Measurements from ENCODE around the gene SDK1.

The SDK1 gene

DNA sequence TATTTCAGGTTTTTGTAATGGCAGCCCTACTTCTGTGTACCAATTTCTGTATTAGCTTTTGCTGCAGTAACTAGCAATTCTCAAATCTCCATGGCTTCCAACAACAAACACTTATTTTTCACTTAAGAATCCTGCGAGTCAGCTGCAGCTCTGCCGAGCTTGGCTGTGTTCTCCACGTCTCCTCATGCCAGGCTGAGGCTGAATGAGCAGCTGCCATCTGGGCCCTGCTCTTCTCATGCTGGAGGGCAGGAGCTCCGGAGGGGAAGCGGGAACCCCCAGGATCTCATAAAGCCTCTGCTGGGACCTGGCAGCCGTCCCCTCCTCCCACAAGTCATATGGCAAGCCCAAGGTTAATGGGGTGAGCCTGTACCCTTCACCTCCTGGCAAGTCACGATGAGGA lies 591.1 kb downstream of the SDK1 start:
- DNase-seq (ENCODE audit: low read depth), result no peak

DNA sequence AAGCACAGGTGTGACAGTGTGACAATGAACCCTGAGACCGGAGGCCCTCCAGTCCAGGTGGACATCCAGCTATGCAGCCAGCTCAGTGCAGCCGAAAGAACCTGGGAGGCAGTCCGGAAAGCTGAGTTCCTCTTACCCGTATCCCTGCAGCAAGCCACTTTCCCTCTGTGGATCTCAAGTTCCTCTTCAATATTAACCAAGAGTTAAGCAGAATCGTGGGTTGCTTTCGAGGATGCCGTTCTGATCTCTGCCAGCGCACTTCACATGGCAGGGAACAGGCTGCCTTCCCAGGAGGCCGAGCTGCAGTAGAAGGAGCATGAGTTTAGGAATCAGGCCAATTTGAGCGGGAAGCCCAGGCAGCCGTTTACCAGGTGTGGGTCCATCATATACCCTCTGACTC lies 591.6 kb downstream of the SDK1 start:
- DNase-seq (ENCODE audit: low read depth), result no peak

DNA sequence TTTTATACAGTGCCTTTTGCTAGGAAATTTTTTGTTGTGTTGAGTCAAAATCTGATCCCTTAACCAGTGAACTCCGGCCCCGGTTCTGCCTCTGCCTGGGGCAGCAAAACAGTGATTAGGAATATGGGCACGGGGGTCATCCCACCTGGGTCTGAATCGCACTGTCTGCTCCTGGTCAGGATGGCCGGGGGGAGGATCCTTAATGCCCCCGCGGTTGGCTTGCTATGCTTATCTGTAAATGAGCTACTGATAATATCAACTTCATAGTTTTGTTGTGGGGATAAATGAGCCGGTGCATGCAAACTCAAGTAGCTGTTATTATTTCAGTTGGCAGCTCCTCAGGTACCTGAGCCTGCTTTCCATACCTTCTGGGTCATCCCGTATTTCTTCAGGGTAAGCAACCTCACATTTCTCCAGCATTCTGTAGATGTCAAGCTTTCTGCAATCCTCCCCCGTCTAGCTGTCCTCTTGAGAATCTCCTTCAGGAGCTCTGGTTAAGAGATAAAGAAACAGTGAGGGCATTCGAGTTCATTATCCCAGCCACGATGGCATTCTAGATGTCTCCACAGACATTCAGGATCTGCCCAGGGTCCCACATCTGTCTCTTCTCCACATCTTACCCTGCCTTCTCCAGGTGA lies 592.2 kb downstream of the SDK1 start:
- no peak for DNase-seq (ENCODE audit: low read depth)

DNA sequence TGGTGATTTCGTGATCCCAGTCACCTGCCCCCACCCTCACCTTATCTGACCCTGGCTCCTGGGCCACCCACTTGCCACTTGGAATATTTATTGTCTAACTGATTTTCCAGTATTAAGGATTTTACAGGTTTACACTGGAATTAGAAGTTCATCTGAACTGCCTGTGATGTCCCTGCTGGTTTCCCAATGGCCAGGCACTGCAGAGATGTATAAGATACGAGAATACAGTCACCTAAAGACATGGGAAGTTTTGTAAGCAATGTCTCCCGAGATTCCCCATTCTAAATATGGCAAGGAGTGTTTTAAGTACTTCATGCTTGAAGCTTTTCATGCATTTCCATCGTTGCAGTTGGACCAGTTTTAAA lies 592.7 kb downstream of the SDK1 start:
- DNase-seq (ENCODE audit: low read depth), result no peak

DNA sequence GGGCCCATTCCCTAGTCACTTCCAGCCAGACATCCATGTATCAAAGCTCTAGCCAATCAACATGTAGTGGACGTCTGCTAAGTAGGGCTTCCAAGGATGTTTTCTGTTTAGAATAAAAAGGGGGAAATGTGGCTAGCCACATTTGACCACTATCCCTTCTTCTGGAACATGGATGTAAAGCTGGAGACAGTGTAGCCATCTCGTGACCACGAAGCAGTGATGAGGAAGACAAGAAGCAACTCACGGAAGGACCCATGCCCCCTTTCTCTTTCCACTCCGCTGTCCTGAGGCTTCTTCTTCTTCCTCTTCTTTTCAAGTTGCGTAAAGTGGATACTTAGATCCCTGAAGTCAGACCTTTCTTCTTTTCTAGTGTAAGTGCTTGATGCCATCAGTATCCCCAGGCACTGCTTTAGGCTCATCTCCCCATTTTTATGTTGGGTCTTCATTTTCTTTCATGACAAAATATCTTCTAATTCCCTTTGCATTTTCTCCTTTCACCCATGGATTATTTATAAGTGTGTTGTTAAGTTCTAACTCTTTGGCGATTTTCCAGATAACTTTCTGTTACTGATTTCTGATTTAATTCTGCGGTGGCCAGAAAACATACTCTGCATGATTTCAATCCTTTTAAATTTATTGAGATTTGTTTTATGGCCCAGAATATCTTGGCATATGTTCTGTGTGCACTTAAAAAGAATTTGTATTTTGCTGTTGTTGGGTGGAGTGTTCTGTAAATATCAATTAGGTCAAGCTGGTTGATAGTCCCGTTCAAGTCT lies 594.5 kb downstream of the SDK1 start:
- DNase-seq (ENCODE audit: low read depth), result no peak

DNA sequence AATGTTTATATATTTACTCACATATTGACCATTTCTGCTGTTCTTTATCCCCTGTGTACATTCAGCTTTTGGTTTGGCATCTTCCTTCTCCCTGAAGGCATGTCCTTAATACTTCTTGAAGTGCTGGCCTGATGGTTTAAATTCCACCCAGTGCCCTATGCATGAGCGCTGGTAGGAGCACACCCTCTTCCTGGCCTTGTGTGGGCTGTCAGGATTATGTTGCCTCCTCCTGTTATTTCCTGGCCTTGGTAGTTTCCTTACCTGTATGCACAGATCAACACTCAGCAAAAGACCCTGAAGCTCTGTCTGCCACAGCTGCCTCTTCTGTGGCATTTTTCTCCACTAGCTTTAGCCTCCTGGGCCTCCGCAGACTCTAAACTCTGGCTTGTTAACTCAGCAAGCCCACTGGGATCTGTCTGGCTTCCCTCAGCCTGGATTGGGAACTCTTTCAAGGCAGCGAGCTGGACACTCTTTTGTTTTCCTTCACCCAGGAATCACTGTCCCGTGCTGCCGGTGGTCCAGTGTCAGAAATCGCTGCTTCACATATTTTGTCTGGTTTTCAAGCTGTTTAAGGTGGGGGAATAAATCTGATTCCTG lies 595.2 kb downstream of the SDK1 start:
- DNase-seq (ENCODE audit: low read depth), result no peak

DNA sequence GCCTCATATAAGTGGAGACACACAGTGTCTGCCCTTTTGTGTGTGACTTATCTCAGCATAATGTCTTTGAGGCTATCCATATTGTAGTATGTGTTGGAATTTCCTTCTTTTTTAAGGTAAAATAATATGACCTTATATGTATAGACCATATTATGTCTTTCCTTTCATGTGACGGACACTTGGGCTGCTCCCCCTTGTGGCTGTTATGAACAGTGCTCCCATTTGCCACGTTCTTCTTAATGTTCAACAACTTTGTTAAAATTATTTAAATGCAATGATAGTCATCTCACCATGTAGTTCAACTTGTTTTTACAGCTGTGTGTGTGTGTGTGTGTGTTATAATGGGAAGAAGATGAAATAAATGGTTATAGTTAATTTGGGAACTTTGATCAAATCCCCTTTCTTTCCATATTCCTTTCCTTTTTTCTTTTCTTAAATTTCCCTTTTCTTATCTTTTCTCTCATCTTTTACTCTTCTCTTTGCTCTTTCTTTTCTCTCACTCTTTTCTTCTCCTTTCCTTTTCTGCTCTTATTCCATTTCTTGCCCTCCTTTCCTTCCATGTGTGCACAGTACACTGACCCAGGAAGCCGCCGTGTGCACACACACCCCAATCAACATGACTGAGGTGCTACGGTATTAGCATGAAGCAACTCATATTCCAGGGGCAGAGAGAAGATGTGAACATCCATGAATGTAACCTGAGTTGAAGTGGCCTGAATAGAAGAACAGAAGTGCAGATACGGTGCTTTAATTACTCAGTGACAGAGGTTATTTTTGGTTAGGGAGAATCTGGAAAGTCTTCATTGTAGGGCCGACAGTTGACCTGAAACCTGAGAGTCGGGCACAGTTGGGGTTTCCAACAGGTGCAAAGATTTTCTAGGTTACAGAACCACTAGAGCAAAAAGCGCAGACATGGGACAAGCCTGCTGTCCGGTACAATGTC lies 596.6 kb downstream of the SDK1 start:
- peak; percentile 11 for DNase-seq (ENCODE audit: low read depth)

DNA sequence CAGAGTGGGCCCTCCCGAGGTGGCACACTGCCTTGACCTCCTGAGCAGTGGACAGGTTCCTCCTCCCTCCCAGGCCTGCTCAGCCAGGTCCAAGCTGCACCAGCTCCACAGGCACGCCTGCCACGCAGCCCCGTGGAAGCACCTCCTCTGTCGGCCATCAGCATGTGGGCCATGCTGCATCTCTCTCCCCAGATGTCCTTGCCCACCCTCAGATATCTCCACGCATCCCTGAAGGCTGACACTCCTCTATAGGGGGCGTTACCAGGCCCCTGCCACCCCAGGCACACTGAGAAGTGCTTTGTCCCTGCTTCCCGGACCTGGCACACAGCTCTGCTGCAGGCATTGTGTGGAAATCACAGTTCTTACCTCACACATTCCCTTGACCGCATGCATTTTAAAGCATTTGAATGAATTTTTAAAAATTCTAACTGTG lies 598.5 kb downstream of the SDK1 start:
- DNase-seq (ENCODE audit: low read depth), result no peak

DNA sequence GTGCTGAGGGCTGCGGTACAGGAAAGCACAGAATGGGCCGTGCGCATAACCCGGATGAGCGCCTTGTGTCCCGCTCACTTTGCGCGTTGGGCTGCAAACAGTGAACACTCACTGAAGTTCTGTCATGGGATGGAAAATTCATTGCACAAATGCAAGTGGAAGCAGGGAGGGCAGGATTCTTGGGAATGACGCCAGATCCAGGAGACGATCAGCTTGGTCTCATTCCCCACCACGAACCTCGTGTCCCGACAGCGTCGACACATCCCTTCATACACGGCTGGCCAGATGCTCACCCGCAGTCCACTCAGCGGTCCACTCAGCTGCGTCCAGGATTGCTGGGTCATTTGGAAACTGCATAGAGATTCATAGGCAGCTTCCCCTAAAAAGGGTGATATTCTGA lies 607.1 kb downstream of the SDK1 start:
- DNase-seq (ENCODE audit: low read depth), result no peak

DNA sequence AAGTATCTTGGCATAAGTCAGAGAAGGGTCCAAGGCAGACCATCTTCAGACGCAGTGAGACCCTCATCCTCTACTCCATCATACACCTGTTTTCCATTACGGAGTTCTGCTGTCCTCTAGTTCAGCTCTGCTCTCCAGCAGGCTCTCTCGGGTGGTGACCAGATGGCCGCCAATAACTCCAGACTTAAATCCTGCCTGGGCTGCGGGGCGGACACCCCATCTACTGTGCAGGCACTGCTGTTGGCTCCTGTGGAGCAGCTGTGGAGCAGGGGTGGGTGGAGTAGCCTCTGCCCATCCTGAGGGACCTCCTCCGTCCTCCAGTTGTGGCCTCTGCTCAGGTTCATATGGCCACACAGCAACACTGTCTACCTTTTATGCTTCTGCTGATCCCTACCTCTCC lies 608.1 kb downstream of the SDK1 start:
- DNase-seq (ENCODE audit: low read depth), result no peak

DNA sequence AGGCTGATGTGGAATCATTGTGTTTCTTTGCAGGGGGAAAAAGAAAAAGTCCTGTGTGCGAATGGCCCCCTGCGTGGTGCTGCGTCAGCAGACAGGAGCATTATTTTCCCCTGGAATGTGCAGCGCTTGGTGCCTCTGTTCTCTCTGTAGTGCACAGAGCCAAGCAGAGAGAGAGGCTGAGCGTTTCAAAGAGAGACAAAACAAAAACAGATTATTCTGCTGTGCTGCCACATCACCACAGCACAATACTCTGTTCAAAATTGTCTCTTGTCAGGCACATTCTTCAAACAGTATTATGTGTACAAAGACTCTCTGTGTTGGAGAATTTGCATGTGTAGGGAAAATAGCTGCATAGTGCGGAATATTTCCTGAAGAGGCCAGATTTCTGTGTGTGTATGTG lies 609.0 kb downstream of the SDK1 start:
- DNase-seq (ENCODE audit: low read depth), result no peak

DNA sequence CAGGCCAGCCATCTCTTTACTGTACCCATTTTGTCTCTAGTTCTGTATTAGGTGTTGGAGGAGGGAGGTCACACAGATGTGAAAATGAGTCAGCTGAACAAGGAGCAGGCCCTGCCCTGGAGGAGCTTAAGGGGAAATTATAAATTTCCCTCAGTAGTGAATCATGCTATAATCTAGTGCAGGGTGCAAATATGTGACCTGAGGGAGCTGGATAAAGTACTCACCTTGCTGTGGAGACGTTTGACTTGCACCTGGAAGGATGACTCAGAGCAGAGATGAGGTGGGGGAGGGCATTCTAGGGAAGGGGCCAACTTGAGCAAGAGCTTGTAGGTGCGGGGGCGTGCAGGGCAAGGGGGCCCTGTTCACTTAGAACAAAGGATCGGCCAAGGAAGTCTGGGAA lies 610.6 kb downstream of the SDK1 start:
- DNase-seq (ENCODE audit: low read depth), result no peak

DNA sequence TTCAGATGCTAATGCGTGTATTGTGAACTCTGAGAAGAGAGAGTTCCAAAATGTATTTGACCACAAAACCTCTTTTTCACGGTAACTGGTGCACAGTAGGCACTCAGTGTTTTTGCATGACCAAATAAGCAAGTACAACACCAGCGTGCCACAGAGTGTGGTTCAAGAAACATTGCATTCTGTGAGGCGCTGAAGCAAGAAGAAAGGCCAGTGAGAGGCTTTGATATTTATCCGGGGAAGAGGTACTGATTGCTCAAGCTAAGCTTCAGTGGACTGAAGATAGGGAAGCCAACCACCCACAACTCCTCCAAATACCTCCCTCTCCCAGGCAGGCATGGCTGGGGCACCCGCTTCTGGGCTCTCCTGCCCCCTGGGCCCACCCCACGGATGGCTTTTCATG lies 611.2 kb downstream of the SDK1 start:
- DNase-seq (ENCODE audit: low read depth), result no peak

DNA sequence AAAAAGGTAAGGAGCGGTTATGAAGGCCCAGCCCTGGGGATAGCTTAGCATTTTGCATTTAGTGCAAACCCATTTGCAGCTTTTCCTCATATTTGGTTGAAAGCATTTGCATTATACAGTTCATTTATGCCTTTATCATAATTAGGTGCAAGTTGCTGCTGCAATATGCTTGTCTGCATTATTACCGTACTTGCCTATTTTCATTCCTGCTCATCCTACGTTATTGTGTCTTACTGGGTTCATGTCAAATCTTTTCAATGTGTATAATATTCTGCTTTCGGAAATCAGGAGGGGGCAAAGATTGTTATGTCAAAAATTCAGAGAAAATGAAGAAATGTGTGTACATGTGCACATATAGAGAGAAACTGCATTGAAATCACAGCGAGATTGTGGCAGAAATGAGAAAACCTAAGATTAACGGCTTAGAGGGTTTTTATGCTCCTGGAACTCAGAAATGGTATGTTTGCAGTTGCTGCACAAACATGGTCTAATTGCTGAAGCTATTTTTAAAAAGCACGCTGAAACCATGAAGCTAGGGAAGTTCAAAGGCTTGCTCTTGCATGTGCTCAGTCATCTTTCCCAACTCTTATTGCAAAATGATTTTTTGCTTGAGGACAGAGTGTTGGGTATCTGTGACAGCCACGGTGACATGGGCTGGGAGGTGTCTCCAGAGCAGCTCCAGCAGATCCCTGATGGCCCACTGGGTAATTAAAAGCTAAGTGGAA lies 613.2 kb downstream of the SDK1 start:
- no peak for DNase-seq (ENCODE audit: low read depth)

DNA sequence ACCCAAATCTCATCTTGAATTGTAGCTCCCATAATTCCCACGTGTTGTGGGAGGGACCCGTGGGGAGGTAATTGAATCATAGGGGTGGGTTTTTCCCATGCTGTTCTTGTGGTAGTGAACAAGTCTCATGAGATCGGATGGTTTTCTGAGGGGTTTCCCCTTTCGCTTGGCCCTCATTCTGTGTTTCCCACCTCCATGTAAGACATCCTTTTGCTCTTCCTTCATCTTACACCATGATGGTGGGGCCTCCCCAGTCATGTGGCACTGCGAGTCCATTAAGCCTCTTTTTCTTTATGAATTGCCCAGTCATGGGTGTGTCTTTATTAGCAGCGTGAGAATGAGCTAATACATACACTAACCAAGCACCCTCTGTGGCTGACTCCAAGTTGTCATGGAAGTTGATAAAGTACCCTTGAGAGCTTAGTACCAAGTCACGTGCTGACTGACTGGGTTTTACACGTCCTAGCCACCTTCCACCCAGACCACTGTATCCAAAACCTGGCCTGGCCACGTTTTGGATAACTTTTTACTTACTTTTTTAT lies 614.4 kb downstream of the SDK1 start:
- DNase-seq (ENCODE audit: low read depth), result no peak

DNA sequence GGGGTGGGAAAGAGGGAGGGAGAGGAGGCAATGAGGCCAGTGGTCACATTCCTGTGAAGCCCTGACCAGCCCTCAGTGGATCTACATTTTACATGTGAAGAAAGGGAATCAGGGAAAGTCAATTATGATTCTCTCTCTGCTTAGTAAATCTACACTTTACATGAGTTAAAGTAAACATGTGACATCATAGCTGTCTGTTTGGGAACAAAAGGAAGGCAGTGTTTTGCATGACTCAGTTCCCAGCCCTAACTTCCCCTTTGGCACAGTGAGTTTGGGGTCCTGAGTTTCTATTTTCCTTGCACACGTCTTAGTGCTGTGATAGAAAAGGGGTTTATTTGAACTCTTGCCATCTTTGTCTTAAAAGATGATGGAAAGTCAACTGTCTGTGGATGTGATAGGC lies 615.1 kb downstream of the SDK1 start:
- DNase-seq (ENCODE audit: low read depth), result no peak

DNA sequence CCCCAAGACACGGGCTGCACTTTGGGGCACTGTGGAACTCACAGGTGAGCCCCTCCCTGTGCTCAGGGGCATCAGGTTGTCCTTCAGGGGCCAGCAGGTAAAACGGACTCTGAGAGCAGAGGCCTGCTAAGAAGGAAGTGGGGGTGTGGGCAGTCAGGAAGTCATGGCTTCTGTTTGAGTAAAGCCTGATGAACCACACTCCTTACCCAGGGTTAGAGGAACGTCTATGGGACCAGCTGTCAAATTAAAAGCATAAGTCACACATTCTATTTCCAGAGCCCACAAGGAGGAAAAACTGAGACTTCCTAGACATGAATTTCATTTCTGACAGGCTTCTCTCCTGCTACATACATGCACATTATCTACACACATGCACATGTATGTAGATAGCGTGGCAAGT lies 616.4 kb downstream of the SDK1 start:
- no peak for DNase-seq (ENCODE audit: low read depth)

DNA sequence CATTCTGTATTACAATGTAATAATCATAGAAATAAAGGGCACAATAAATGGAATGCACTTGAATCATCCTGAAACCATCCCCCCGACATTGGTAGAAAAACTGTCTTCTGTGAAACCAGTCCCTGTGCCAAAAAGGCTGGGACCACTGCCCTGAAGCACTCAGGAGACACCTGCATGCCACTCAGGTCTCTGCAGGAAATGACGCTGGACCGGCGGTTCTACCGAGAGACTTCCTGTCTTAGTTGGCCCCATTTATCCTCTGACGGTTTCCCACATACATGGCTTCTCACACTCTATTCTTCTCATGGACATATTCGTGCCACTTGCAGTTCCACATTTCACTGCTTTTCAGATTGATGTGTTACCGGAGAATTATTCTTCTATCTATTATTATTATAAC lies 617.5 kb downstream of the SDK1 start:
- DNase-seq (ENCODE audit: low read depth), result no peak

DNA sequence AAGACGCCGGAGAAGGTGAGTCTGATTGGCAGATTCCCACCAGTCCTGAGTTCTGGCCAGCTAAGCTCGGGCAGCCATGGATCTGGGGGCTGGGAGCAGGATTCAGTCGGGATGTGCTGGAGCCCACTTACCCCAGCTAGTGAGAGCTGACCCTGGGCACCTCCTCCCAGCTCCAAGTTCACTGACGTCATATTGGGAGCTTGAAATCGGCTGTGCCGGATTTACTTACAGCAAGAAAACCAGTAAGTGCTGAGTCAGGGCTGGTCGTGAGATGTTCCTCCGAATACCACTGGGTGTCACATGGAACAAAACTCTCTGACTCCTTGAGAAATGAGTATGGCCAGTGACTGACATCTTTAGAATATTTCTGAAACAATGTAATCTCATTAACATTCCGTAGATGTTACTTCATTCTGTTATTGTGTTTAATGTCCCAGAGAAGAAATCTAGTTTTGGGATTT lies 621.2 kb downstream of the SDK1 start:
- DNase-seq (ENCODE audit: low read depth), result no peak

DNA sequence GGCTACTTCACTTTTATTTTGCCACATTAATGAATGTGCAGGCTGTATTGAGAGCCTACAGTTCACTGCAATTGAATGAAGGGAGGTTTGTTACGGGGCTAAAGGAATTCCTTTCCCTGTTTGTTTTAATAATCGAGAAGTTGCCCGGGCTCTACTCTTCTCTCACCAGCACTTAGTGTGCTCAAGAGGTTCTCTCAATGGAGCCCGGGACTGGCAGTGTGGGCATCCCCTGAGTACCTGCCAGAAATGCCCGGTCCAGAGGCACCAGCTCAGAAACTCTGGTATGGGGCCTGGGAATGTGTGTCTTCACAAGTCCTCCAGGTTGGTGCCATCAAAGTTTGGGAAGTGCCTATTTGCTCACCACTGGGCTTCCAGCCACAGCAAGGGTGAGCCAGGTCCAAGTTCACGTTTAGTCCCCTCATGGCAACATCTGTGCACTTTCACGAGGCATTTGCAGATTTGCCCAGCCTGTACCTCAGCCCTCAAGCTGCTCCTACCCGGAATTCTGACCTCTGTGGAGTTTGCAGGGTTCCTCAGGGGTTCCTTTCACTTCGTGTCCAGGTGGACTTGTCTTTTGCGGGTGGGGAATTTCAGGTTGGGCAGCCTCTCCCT lies 622.4 kb downstream of the SDK1 start:
- DNase-seq (ENCODE audit: low read depth), result no peak

DNA sequence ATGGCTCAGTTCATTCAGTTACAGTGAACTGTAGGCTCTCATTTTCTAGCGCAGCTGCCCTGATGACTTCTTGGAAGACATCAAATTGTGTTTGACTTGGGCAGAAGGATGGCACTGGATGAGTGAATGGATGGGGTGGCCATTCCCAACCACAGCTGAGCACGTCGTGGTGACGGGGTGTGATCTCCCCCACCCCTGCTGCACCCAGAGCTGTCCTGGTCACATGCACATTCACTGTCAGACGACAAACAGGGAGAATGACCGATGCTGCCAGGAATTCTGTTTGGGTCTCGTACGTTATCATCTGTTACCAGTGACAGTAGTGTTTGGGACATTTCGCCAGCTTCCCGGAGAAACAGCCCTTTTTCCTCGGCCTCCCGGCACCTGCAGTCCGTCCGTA lies 623.2 kb downstream of the SDK1 start:
- no peak for DNase-seq (ENCODE audit: low read depth)
